HG02610 (cell line): ENCODE measurements around the gene GABRA1.

Experiments used
- ATAC-seq: cut with Tn5 transposase; IDR thresholded peaks from one replicate; pipeline ENCODE4 v1.9.1; 2021; ENCODE audit warnings: mild to moderate bottlenecking, moderate library complexity; ENCODE audit not compliant: unreplicated experiment

The GABRA1 gene

DNA sequence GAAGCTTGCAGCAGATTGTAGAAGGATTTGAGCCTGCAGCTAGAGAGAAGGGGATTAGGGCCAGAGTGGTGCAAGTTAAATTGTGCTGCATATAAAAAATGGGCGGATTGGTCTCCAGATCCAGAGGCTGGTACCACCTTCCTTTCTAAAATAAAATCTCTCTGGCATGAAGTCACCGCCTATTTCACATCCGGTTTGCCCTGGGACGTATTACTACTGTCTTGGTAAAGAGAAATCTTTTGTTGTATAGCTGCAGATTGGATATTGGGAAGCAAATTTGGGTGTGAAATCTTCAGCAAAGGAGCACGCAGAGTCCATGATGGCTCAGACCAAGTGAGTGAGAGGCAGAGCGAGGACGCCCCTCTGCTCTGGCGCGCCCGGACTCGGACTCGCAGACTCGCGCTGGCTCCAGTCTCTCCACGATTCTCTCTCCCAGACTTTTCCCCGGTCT, at the start of gene GABRA1:
Gene GABRA1 (plus strand): TSS at position 180 of the 451 bp plus-strand sequence. CDS start 2,691 bp downstream, outside the sequence.
- ATAC-seq: no peak

DNA sequence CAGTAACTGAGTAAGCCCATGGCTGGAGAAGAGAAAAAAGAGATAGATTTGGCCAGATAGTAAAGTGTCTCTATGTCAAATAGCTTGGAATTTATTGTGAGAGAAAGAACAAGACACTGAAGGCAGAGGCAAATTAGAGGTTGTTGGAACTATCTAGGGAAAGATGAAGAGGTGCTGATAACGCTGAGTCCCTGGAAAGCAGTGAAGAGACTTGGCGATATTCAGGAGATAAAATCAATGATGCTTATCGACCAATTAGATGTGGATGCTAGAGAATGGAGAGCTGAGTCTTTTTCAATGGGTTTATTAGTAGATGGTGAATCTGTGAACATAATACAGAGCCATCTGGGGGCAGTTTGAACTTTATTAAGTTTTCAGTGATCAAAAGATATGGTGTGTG, 48.6 kb upstream of the GABRA1 start:
- no peak for ATAC-seq

DNA sequence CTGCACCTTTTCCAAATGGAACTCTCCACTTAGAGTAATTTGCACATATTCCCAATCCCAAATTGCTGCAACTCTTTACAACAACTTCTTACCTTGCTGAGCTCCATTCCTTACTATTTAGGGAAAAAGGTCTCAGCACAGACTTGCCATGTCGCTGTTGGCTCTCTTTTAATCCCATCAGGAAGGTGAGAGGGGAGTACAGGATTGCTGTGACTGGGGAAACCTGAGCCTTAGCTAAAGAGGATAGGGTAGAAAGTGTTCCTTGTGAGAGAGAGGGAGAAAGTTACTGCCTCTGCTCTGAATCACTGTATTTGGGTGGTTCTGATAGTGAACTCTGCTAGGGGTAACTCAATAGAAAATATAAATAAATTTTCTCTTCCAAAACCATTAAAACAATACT, 43.7 kb upstream of the GABRA1 start:
- ATAC-seq: no peak

DNA sequence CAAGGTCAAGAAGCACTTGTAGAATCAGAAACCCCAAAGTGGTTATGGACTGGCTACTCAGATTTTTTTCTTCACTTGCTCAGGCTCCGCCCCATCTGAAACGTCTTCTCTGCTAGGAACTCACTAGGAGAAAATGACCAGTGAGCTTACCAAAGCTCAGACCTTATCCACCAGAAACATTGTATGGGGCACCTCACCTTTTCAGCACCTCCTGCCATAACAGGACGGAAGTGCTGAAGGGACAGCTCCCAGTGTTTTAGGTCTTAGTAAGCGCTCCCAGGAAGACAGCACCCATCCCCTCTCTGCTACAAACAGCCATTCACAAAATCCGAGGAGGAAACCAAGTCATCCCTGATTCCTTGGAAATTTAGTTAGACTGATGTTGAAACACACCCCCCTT, 1.2 kb upstream of the GABRA1 start:
- no peak for ATAC-seq

DNA sequence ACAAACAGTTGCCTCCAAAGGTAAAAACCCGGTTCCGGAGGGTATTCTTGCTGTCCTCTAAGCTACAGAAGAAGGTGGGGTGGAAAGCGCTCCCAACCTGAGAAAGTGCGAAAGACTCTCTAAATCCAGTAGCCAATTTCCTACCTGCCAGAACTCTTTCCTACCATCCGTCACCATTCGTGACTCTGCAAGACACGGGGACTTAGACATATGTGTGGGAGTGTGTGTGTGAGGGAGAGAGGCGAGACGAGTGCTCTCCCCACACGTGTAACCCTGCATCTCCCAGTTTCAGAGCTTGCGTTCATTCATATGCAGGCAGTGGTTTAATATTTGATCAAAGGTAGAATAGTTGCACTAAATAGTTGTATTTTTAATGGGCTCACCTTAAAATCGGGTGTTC, 473 bp upstream of the GABRA1 start:
- ATAC-seq: no peak

DNA sequence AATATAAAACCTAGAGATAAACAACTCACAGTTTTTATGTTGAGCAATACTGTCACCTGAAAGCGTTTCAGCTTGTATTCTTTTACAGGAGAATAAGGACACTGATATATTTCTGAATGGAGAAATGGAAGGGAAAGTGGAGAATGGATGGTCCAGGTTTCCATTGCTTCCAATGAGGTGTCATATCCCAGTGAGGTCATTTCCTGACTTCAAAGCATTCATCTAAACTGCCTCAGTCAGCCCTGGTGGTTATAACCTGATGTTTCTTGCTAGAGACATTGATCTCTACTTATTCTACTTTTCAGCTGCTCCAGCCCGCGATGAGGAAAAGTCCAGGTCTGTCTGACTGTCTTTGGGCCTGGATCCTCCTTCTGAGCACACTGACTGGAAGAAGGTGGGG, 2.6 kb downstream of the GABRA1 start:
- ATAC-seq: no peak

DNA sequence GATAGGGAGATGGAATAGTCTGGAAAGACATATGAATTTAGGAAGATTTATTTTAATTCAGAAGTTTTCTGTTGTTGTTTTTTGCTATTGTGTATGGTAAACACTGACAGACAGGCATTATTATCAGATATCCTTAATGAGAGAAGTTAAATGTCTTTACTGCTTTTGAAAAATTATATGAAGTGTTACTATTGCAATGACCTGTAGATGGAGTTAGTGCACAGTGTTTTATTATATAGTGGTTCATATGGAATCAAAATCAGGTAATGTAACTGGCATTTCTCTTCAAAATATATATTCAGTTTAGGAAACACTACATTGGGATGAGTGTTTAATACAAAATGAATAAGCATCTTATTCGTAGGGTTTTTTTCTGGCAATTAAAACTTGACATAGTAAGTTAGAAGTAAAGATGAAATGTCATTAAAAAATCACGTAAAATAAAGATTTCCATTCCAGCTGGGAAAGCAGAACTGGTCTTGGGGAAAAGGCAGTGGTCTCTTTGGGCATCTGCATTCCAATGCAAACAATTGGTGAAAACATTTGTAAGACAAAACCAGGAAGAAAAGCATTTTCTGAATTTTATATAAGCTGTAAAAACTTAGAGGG, 3.9 kb downstream of the GABRA1 start:
- no peak for ATAC-seq

DNA sequence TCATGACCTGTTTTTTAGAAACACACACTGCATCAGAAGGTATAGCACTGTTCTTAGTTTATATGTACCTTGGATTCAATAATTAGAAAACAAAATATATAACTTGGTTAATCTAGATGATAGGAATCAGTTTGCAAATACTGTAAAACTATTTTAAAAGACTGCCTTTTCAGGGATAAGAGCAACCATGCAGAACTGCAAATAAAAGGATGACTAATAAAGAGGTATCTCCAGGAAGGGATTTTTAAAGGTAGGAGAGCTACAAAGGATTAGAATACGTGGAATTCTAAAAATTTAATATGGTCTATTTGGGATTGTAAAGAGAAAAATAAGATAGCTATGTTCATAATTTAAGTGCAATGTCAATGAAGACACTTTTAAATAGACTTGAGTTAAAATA, 9.4 kb downstream of the GABRA1 start:
- ATAC-seq: no peak

DNA sequence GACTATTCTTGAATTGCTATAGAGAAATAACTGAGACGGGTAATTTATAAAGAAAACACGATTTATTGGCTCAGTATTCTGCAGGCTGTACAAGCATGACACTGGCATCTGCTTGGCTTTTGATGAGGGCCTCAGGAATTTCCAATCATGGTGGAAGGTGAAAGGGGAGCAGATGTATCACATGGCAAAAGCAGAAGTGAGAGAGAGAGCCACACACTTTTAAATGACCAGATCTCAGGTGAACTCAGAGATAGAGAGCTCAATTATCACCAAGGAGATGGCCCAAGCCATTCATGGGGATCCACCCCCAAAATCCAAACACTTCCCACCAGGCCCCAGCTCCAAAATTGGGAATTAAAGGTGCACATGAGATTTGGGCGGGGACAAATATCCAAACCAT, 15.3 kb downstream of the GABRA1 start:
- no peak for ATAC-seq

DNA sequence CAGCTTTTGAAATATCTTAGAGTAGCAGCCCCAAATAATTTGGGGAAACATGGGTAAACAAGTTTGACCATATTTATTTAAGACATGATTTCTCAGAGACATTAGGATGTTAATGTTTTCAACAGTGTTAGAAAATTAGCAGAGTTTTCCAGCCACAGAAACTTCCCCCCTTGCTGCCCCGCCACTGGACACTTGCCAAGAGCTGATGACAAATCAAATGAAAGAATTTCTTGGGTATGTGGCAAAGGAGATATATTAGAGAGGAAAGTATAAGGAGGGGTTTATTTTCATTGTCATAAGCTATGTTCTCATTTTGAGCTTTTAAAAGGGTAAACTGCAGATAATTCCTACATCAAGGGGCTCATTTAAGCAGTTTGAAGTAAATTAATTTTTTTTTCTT, 15.9 kb downstream of the GABRA1 start:
- ATAC-seq: no peak

DNA sequence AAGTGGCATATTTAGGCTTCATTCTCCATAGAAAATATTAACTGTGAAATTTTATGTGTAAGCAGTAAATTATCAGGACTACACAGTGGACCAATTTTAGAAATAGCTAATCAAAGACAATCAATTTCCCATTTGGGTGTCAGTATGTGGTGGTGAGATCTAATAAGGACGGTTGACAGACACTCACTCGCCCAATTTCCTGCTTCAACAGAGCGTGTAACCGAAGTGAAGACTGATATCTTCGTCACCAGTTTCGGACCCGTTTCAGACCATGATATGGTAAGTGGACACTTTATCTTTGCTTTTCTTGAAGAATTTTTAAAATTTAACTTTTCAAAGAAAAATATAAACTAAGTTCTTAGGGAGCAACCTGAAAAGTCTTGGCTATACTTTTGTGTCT, 17.6 kb downstream of the GABRA1 start:
- no peak for ATAC-seq

DNA sequence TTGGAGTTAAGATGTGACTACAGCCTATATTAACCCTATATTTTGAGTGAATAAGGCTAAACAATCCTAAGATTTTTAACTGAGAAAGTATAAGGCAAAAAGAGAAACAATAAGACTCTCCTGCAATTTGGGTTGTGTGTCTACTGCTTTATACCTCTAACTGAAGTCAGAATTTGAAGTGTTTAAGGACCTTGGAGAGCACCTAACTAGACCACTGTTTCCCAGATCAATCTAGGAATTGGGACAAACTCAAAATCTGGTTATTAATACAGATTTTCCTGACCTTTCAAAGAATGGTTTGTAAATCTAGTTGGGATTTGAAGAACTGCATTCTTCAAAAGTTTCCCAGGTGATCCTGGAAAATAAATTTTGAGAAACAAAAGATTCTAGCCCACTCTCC, 42.1 kb downstream of the GABRA1 start:
- ATAC-seq: no peak

DNA sequence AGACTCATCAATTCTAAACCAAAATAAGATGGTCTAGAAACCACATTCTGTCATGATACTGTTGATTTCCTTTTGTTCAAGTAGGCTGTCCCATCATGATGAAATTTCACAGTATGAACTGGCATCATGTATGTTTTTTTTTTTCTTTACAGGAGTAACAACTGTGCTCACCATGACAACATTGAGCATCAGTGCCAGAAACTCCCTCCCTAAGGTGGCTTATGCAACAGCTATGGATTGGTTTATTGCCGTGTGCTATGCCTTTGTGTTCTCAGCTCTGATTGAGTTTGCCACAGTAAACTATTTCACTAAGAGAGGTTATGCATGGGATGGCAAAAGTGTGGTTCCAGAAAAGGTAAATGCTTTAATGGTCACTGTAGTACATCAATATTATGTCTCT, 47.6 kb downstream of the GABRA1 start:
- ATAC-seq: no peak

DNA sequence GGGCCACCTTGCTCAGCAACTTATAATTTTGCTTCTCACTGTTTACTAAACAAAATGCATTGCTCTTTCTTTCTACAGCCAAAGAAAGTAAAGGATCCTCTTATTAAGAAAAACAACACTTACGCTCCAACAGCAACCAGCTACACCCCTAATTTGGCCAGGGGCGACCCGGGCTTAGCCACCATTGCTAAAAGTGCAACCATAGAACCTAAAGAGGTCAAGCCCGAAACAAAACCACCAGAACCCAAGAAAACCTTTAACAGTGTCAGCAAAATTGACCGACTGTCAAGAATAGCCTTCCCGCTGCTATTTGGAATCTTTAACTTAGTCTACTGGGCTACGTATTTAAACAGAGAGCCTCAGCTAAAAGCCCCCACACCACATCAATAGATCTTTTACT, 49.1 kb downstream of the GABRA1 start:
- ATAC-seq: no peak

DNA sequence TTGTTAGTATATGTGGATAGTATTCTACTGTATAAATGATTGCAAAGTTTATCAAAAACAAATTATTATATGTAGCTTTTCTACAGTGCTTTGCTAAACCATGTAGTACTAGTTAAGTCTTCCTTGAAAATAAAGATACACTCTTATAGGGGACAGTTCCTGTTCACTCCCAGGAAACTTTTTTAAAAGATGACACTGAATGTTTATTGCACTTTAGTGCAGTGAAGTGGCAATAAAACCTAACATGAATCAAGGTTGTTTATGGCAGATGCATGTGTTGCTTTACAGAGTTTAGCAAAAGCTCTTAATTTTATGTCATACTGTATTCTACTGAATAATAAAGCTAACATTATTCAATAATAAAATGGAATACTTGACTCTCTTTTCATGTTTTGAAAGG, 51.7 kb downstream of the GABRA1 start:
- ATAC-seq: no peak

DNA sequence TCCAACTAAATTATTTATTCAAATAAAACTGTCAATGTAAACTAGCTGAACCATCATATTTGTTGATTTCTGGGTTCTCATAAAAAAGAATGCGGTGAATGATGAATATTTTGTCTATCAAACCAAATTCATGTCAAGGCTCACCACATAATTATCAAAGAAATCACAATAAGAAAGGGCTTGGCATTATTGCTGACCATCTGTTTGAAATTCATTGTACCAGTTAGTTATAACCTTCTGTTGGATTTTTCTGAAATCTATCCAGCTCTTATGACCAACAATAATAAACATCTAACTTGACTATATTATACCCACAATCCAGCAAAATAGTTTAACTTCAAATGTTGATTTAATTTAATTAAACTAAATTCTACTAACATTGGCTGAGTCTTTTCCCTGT, 53.1 kb downstream of the GABRA1 start:
- no peak for ATAC-seq

DNA sequence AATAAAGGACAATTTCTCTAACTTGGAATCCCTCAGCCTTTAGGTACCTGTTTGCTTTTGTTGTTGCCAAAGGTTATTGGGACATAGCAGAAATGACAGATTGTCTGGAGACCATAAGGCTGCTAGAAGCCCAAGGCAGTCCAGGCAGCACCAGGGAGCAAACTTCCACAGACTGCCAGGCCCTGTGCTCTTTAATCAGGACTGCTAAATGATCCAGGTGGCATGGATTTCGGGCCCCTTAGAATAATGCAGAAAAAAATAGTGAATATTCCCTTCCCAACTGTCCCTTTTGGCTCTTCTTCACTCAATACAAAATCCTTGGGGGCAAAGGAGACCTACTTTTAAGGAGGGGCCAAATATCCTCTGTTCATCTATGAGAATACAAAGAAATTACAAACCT, 73.9 kb downstream of the GABRA1 start:
- ATAC-seq: no peak

DNA sequence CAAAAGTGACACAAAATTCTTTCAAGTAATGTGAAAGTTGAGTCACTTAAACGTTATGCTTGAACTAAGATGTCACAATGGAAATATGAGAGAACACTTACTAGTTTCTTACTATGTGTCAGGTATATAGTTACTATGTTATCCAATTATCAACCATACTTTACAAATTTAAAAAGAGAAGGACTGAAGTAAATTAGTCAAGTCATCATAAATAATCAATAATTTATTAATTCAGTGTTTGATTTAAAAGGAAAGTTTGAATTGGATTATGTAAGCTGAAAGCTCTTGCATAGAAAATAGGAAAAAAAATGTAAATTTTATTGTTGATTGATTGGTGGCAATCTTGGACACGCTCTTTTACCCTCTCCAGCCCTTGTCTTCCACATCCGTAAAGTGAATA, 76.3 kb downstream of the GABRA1 start:
- no peak for ATAC-seq

DNA sequence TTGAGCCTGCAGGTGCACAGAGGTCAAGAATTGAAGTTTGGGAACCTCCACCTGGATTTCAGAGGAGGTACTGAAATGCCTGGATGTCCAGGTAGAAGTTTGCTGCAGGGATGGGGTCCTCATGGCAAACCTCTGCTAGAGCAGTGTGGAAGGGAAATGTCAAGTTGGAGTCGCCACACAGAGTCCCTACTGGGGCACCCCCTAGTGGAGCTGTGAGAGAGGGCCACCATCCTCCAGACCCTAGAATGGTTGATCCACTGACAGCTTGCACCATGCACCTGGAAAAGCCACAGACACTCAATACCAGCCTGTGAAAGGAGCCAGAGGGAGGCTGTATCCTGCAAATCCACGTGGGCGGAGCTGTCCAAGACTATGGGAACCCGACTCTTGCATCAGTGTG, 78.0 kb downstream of the GABRA1 start:
- ATAC-seq: no peak

DNA sequence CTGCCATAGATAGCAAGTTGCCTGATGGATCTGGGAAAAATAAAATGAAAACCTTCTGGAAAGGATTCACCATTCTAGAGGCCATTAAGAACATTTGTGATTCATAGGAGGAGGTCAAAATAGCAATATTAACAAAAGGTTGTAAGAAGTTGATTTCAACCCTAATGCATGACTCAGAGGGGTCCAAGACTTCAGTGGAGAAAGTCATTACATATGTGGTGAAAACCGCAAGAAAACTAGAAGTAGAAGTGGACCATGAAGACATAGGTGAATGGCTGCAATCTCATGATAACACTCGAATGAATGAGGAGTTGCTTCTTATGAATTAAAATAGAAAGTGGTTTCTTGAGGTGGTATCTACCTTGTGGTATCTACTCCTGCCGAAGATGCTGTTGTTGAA, 86.6 kb downstream of the GABRA1 start:
- no peak for ATAC-seq

DNA sequence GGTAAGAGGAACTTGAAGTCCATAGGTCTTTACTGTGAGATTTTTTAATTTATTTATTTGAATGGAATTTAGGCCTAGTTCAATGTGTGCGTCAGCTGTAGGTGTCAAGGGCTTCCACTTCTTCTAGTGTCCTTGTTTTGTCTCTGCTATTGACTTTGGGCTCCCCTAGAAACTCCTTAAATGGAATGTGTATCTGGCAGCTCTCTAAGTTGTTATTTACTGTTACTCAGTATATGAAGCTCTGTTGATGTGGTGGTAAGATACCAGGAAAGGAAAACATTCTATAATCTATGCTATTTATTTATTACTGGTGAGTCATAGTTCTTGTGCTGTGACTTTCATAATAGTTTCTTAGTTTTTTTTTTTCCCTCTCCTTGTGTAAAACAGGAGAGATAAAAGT, 97.1 kb downstream of the GABRA1 start:
- no peak for ATAC-seq

DNA sequence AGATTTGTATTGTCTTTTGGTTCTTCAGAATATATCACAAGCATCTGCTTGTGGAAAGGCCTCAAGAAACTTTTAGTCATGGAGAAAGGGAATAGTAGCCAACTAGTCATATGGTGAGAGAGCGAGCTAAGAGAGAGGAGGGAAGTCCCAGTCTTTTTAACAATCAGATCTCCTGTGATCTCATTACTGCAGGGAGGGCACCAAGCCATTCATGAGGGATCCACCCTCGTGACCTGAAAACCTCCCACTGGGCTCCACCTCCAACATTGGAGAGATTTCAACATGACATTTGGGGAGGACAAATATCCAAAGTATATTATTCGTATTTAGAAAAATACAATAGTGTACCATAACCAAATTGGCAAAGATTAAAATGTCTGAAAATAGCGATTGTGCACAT, 99.0 kb downstream of the GABRA1 start:
- ATAC-seq: no peak
